ENCODE measurements around the gene STK24. TPM values are rescaled to one million over a fixed set of nuclear protein-coding genes. Genes with fewer than 3 reads are reported as not detected.

Gene STK24
- total and polyA plus RNA-seq, 2 of the 8 experiments (the other 6 are each of a cell fraction or from before 2014, with no cell fraction given) = 62.8 to 143 TPM

- TF ChIP-seq, protein P1, sequence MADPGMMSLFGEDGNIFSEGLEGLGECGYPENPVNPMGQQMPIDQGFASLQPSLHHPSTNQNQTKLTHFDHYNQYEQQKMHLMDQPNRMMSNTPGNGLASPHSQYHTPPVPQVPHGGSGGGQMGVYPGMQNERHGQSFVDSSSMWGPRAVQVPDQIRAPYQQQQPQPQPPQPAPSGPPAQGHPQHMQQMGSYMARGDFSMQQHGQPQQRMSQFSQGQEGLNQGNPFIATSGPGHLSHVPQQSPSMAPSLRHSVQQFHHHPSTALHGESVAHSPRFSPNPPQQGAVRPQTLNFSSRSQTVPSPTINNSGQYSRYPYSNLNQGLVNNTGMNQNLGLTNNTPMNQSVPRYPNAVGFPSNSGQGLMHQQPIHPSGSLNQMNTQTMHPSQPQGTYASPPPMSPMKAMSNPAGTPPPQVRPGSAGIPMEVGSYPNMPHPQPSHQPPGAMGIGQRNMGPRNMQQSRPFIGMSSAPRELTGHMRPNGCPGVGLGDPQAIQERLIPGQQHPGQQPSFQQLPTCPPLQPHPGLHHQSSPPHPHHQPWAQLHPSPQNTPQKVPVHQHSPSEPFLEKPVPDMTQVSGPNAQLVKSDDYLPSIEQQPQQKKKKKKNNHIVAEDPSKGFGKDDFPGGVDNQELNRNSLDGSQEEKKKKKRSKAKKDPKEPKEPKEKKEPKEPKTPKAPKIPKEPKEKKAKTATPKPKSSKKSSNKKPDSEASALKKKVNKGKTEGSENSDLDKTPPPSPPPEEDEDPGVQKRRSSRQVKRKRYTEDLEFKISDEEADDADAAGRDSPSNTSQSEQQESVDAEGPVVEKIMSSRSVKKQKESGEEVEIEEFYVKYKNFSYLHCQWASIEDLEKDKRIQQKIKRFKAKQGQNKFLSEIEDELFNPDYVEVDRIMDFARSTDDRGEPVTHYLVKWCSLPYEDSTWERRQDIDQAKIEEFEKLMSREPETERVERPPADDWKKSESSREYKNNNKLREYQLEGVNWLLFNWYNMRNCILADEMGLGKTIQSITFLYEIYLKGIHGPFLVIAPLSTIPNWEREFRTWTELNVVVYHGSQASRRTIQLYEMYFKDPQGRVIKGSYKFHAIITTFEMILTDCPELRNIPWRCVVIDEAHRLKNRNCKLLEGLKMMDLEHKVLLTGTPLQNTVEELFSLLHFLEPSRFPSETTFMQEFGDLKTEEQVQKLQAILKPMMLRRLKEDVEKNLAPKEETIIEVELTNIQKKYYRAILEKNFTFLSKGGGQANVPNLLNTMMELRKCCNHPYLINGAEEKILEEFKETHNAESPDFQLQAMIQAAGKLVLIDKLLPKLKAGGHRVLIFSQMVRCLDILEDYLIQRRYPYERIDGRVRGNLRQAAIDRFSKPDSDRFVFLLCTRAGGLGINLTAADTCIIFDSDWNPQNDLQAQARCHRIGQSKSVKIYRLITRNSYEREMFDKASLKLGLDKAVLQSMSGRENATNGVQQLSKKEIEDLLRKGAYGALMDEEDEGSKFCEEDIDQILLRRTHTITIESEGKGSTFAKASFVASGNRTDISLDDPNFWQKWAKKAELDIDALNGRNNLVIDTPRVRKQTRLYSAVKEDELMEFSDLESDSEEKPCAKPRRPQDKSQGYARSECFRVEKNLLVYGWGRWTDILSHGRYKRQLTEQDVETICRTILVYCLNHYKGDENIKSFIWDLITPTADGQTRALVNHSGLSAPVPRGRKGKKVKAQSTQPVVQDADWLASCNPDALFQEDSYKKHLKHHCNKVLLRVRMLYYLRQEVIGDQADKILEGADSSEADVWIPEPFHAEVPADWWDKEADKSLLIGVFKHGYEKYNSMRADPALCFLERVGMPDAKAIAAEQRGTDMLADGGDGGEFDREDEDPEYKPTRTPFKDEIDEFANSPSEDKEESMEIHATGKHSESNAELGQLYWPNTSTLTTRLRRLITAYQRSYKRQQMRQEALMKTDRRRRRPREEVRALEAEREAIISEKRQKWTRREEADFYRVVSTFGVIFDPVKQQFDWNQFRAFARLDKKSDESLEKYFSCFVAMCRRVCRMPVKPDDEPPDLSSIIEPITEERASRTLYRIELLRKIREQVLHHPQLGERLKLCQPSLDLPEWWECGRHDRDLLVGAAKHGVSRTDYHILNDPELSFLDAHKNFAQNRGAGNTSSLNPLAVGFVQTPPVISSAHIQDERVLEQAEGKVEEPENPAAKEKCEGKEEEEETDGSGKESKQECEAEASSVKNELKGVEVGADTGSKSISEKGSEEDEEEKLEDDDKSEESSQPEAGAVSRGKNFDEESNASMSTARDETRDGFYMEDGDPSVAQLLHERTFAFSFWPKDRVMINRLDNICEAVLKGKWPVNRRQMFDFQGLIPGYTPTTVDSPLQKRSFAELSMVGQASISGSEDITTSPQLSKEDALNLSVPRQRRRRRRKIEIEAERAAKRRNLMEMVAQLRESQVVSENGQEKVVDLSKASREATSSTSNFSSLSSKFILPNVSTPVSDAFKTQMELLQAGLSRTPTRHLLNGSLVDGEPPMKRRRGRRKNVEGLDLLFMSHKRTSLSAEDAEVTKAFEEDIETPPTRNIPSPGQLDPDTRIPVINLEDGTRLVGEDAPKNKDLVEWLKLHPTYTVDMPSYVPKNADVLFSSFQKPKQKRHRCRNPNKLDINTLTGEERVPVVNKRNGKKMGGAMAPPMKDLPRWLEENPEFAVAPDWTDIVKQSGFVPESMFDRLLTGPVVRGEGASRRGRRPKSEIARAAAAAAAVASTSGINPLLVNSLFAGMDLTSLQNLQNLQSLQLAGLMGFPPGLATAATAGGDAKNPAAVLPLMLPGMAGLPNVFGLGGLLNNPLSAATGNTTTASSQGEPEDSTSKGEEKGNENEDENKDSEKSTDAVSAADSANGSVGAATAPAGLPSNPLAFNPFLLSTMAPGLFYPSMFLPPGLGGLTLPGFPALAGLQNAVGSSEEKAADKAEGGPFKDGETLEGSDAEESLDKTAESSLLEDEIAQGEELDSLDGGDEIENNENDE (IDR thresholded peaks at IDR 0.05; ENCODE audit: insufficient replicate concordance, low read length) = no peak
- TF ChIP-seq SUZ12 (IDR thresholded peaks at IDR 0.05; ENCODE audit: low read length) (no peak), SRF (IDR thresholded peaks at IDR 0.05; ENCODE audit: low read depth, low read length) (no peak), CREB1 (IDR thresholded peaks at IDR 0.05) (no peak), POU5F1 (IDR thresholded peaks at IDR 0.05; ENCODE audit: low read depth, low read length) (no peak), BRCA1 (IDR thresholded peaks at IDR 0.05; ENCODE audit: low read depth, low read length) (no peak), MAFK (IDR thresholded peaks at IDR 0.05; ENCODE audit: low read depth, low read length) (no peak), TAF7 (optimal IDR thresholded peaks at IDR 0.05; ENCODE audit: borderline replicate concordance, low read depth, low read length) (no peak), POLR2AphosphoS5 (IDR thresholded peaks at IDR 0.05; ENCODE audit: low read depth, low read length) (no peak), SAP30 (IDR thresholded peaks at IDR 0.05; ENCODE audit: insufficient read depth, insufficient replicate concordance, low read length) (no peak), JUN (IDR thresholded peaks at IDR 0.05; ENCODE audit: low read depth, low read length) (no peak)
Measured at GRCh38 chr13:98532254-98532653, 44.7 kb downstream of the STK24 start (continued).
